T-helper 2 cell treated with Interferon-gamma antibody and Interleukin-4, amounts not matched to agents 100 ng/mL and 5 ng/mL, for 36 hours (primary cell): Measurements from ENCODE around the gene CYLD. TPM values are rescaled to one million over a fixed set of nuclear protein-coding genes. Genes with fewer than 3 reads are reported as not detected.

ENCODE experiments used
- intact Hi-C: fragments of 100-400 bp; cut with micrococcal nuclease; formaldehyde crosslinking; loops from one replicate; pipeline ENCODE4 v1.15.1; 2023
- total RNA-seq: library from RNA; stranded (reverse); gene quantifications from 2 replicates; pipeline ENCODE4 v1.2.3, GENCODE V29; 2022

Gene CYLD
- total RNA-seq, 1 donor from 2014 or later: 268 TPM

DNA sequence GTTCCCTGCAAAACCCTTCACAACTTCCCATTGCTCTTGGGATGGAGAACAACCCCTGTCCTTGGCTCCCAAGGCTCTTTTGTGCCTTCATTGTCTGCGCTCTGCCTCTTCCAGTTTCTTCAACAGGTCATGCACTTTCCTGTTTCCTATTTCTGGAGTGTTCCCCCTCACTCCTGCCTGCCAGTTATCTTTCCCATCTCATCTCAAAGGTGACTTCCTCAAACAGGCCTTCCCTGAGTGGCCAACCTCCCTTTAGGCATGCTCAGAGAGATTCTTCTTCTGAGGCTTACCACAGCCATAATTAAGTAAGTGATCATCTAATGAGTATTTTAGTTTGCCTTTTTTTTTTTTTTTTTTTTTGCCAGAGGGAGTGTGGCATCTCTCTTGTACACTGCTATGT, 2.9 kb upstream of the CYLD start:
- intact Hi-C loops: no loop called here

DNA sequence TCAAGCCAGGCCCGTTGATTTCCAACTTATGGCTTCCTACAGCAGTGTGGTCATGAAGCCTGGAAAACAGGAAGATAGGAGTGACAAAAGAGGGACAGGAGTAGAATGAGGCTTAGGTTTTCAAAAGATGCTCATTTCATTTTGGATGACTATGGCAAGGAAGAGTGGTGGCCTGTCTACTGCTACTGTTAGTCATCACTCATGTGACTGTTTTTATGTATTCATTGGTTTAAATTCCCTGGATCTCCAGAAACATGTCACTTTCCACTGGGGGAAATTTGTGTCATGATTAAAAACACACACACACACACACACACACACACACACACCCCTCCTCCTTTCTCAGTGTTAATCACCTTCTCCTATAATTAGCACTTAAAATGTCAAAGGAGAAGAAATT, 1.1 kb upstream of the CYLD start:
- intact Hi-C loops: loop anchor here (1.0 to 10.0 kb wide), 5 partner anchors 56 to 588 kb away; partner anchors contain the start of gene ADCY7

DNA sequence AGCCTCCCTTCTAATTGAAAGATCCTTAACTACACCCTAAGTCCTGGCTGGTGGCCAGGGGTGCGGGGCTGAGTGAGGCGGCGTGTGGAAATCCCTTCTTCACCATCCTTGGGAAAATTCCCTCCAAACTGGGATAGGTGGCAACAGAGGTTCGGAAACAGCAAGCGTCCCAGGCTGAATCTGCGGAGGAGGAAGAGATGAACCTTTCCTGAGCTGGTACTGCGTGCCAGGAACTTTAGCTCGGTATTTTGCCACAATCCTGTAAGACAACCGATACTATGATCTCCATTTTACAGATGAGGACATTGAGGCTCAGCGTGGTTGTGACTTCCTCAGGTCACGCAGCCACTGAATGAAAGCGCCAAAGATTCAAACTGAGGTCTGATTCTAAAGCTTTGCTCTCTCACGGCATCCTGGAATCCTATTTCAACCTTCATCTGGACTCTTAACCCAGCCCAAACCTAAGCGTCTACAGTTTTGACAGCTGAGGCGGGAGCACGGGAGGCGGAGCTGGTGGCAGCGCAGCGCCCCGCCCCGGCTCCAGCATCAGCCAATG, 583 bp upstream of the CYLD start:
- intact Hi-C loops: loop anchor here (1.0 to 10.0 kb wide), 5 partner anchors 57 to 589 kb away; partner anchors contain the start of gene ADCY7

DNA sequence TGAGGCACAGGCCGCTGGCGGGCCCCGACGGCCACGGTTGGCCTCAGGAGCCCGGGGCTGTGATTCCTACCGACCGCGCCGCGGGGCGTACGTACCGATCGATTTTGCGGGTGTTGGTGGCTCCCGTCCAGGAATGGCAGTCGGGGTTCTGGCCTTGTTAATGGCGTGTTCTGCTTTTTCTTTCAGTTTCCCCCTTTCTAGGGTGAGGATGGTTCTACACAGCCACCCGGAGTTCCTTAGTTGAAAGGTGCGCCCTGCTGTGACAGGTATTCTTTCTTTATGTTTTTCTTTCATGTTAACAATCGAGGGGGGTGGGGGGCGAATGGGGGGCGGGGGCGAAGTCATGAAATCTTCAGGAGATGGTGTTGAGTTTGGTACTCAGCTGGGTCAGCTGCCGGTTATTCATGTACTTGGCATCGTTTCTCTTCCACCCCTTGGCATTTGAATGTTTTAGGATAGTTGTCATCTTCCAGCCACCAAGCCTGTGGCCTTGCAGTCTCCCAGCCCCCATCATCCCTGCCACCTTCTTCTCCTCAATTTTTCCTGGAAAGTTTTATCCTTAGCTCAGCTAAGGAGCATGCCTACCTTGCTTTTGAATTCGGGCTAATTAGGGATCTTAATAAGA, 802 bp downstream of the CYLD start:
- intact Hi-C loops: loop anchor here (2.0 to 10.0 kb wide), 3 partner anchors 44 to 528 kb away; partner anchors contain the start of gene ADCY7

DNA sequence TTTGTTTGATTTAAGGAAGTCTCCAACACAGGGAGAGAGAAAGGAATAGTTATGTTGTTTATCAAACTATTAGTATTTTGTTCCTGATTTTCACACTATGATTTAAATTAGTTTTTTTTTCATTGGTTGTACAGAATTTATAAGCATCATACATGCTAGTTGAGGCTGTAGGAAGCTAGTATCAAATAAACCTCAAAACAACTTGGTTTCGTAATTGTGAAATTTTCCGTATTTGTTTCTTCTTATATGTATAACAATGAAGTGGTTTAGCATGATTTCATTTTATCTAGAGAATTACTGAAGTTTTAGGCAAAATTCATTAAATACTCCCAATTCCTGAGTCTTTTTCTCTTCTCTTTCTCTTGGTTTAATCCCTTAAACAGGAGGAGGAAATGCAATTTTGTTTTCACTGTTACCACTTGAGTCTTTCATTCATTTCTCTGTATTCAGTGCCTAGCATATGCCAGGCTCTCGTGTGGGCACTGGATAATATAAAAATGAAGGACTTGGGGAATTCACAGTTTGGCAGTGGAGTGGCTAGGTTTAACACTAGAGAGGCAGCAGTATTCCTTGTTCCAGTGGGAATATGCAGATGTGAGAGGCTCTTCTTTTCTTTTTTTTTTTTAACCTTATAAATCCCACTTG, 1.8 kb downstream of the CYLD start:
- intact Hi-C loops: loop anchor here (2.0 to 10.0 kb wide), 3 partner anchors 45 to 529 kb away; partner anchors contain the start of gene ADCY7

DNA sequence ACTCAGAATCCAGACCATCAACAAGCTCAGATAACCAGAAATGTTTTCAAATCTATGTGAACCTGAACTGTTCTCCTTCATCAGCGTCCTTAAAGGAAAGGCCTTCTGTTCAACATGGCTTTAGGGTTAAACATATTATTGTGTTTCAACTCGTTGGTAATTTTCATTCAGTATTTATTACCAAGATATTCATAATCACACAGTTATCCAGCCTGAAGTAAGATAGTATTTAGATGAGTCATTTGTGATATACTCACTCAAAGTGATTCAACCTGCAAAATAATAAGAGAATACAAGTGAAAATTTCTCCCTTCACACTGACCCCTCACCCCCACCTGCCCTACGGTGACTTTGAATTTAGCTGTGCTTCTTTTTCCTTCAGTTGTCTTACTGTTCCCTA, 3.0 kb downstream of the CYLD start:
- intact Hi-C loops: loop anchor here (5.0 to 10.0 kb wide), 4 partner anchors 62 to 718 kb away; partner anchors contain the start of genes ADCY7 and CNEP1R1

DNA sequence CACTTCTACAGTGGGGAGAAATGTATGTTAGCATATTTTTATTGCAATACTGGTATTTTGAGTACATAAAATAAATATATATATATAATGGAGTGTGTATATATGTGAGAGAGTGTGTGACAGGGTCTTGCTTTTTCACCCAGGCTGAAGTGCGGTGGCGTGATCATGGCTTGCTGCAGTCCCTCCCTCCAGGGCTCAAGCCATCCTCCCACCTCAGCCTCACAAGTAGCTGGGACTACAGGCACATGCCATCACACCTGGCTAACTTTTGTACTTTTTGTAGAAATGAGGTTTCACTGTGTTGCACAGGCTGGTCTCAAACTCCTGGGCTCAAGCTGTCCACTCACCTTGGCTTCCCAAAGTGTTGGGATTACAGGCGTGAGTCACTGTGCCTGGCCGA, 4.1 kb downstream of the CYLD start:
- intact Hi-C loops: loop anchor here (2.0 to 10.0 kb wide), 4 partner anchors 21 to 719 kb away; partner anchors contain the start of gene CNEP1R1

DNA sequence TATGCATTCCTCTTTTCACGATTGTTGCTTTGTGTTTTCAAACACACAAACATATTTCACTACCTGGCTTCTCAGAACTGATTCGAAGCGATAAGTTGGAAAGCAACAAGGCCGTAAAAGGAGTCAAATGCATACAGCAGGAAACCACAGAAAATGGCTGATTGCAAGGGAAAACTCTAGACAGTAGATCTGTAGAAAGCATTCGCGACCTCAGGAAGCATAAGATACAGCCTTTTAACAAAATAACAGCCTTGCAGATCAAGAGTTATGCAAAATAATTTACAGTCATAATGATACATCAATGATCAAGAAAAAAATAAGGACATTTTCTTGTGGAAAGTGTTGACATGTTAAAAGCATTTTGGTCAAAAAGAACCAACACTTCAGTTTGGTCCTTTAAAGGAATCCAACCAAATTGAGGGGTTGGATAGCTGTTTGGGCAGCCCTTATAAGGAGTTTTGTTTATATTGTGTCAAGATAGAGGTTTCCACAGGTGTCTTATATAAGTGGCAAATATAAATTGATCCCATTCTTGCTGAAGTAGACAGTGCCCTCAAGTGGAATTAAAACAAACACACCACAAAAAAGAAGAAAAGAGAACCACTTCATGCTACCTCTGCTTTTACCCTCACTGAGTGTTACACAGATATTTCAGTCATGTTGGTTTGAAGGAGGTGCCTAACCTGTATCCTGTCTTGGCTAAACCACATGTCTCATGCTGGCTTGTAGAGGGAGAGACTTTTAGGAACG, 5.5 kb downstream of the CYLD start:
- intact Hi-C loops: loop anchor here (1.0 to 10.0 kb wide), 11 partner anchors 19 to 720 kb away; partner anchors contain the start of genes CNEP1R1 and SNX20

DNA sequence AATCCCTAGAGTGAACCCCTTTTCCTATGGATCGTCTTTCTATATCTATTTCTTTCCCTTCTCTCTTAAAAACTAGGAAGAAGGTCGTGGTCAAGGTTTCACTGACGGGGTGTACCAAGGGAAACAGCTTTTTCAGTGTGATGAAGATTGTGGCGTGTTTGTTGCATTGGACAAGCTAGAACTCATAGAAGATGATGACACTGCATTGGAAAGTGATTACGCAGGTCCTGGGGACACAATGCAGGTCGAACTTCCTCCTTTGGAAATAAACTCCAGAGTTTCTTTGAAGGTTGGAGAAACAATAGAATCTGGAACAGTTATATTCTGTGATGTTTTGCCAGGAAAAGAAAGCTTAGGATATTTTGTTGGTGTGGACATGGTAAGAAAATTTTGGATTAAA, 9.6 kb downstream of the CYLD start:
- intact Hi-C loops: no loop called here

DNA sequence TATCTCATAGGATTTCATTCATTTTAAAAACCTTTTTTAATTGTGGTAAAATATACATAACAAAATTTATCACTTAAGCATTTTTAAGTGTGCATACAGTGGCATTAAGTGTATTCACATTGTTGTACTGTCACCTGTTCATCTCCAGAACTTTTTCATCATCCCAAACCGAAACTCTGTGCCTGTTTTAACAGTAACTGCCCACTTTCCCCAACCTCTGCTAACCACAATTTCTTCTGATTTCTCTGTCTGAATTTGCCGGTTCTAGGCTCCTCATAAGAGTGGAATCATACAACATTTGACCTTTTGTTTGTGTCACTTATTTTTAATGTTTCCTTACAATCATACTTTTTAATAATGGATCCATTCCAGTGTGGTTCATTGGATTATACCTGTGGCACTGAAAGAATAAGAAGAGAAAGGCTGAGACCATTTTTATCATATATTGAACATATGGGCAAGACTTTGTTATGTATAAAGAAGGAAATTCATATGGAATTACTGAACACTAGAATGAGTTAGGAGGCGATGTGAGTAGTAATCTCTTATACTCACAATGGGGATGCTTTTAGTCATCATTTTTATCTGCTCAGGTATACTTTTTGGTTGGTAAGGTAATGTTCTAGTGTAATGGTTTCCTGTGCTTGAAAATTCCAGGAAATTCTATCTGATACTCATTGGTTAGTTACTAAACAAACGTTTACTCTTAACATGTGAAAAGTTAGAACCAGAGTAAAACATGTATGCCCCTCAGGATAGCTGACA, 10.8 kb downstream of the CYLD start:
- intact Hi-C loops: no loop called here

DNA sequence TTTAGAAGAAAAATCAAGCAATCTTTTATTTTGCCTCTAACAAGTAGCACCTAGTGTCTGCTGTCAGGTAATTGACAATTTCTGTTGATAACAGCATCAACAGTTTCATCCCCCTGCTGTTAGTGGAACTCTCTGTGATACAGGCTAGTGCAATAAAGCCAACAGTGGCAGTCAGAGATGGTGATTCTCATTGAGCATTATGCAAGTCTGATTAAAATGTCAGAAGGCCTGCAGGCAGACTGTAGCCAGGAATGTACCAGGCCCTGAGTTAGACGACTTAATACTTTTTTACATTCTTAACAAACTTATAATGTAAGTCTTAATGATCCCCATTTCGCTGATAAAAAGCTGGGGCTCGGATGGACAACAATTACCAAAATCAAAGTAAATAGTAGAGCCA, 14.6 kb downstream of the CYLD start:
- intact Hi-C loops: no loop called here

DNA sequence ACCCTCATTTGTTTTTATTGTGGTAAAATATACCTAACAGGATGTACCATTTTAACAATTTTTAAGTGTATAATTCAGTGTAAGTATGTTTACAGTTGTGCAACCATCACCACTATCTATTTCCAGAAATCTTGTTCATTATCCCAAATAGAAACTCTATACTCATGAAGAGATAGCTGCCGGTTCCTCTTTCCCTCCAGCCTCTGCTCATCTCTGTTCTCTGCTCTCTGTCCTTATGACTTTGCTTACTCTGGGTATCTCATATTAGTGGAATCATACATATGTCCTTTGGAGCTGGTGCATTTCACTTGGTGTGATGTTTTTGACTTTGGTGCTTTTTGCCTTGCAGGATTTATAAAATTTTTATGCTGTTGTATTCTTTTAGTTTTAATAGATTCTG, 19.4 kb downstream of the CYLD start:
- intact Hi-C loops: no loop called here

DNA sequence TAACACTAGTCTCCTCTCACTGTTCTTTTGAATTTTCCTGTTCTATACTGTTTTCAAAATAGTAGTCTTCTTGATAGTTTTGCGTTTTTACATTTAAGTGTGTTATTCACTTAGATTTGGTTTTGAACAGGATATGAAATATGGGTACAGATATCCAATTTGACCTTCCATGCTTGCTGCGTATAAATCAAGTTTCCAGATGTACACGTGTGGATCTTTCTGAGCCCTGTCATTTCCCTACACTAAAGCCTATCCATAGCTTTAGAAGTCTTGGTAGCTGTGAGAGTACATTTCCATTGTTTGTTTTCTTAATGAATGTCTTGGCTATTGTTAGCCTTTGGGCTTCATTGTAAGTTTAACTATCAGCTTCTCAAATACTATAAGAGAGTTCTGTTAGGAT, 20.4 kb downstream of the CYLD start:
- intact Hi-C loops: no loop called here

DNA sequence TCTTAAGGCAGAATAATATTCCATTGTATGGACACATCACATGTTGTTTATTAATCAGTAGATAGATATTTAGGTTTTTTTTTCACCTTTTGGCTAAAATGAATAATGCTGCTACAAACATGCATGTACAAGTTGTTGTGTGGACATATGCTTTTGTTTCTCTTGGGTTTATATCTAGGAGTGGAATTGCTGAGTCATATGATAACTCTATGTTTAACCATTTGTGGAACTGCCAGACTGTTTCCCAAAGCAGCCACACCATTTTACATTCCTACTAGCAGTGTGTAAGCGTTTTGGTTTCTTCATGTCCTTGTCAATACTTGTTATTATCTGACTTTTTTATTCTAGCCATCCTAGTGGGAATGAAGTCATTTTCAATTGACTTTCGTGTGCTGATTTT, 21.3 kb downstream of the CYLD start:
- intact Hi-C loops: no loop called here

DNA sequence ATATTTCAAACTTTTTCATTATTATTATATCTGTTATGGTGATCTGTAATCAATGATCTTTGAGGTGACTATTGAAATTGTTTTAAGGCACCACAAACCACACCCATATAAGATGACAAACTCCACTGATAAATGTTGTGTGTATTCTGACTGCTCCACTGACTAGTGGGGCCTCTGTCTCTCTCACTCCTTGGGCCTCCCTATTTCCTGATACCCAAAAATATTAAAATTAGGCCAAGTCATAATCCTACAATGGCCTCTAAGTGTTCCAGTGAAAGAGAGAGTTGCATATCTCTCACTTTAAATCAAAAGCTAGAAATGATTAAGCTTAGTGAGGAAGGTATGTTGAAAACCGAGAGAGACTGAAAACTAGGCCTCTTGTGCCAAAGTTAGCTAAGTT, 23.4 kb downstream of the CYLD start:
- intact Hi-C loops: loop anchor here (2.0 kb wide), 1 partner anchor 14 kb away; no protein-coding TSS in a partner anchor

DNA sequence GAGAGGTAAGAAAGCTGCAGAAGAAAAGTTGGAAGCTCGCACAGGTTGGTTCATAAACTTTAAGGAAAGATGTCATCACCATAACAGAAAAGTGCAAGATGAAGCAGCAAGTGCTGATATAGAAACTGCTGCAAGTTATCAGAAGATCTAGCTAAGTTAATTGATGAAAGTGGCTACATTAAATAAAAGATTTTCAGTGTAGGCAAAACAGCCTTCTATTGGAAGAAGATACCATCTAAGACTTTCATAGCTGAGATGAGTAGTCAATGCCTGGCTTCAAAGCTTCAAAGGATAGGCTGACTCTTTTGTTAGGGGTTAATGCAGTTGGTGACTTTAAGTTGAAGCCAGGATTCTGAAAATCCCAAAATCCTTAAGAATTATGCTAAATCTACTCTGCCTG, 24.0 kb downstream of the CYLD start:
- intact Hi-C loops: loop anchor here (2.0 kb wide), 2 partner anchors 13 to 19 kb away; no protein-coding TSS in a partner anchor

DNA sequence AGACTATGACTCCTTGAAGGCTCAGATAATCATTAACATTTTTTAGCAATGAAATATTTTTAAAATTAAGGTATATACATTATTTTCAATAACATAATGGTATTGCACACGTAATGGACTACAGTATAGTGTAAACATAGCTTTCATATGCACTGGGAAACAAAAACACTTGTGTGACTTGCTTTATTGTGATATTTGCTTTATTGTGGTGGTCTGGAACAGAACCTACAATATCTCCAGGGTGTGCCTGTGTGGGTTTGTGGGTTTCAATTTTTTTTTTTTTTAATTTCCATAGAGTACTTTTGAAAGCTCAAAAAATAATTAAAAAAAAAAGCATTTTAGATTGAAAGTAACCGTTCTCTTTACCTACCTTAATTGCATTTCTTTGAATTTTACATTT, 25.3 kb downstream of the CYLD start:
- intact Hi-C loops: loop anchor here (2.0 kb wide), 1 partner anchor 20 kb away; no protein-coding TSS in a partner anchor

DNA sequence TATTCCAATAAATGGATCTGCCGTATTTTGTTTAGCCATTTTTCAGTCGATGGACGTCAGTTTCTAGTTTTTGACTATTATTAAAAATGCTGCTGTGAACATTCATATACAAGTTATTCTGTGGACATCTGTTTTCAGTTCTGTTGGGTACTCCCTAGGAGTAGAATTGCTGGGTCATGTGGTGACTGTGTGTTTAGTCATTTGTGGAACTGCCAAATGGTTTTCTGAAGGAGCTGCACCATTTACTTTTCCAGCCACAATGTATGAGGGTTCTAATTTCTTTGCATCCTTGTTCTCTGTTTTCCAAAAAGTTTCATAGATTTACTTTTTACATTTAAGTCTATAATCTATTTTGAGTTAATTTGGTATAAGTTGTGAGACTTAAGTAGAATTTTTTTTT, 29.5 kb downstream of the CYLD start:
- intact Hi-C loops: no loop called here

DNA sequence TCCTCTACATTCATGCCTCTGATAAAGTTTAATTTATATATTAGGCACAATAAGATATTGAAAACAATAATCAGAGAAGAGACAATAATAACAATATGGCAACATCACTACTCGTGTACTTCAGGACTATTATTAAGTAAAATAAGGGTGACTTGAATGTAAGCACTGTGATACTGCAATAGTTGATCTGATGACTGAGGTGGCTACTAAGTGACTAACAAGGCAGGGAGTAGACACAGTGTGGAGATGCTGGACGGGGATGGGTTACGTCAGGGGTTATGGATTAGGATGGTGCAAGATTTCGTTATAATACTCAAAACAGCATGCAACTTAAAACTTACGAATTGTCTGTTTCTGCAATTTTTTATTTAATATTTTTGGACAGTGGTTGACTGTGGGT, 32.5 kb downstream of the CYLD start:
- intact Hi-C loops: no loop called here

DNA sequence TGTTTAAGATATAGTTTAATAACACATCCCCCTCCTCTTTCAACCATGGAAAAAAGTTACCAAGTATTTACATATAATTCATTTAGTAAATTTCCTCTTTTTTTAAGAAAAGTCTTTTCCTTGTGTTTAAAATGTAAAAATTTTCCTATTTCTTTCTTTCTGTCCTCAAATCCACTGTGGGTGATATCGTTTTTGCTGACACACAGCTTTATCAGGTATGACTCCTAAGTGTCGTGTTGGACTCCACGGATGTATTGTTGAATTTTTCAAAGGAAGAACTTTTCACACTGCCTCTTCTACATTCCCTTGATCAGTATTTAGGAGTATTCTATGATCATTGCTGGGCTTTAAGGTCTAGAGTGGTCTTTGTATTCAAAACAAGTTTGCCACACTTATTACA, 33.1 kb downstream of the CYLD start:
- intact Hi-C loops: no loop called here

DNA sequence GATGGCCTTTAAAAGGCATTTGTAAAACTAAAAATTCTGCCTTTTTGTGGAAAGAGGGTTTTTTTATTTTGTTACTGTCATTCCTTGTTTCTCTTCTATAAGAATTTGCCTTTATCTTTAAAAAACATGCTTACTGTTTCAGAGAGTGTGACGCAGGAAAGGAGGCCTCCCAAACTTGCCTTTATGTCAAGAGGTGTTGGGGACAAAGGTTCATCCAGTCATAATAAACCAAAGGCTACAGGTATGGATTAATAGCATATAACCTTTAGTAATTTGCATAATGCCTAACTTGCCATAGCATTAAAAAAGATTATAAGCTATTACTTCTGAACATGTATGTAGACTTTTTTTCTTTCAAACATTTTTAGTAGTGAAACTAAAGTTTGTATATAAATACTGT, 34.2 kb downstream of the CYLD start:
- intact Hi-C loops: no loop called here
